A549 (cell line): Measurements from ENCODE around the gene DLX6. TPM values are rescaled to one million over a fixed set of nuclear protein-coding genes. Genes with fewer than 3 reads are reported as not detected.

ENCODE experiments used
- ATAC-seq, 2 experiments: fragments of 200-7000 bp in 1 of 2; fragments of >200 bp in 1 of 2; cut with Nextera tagmentation in 1 of 2; cut with Tn5 transposase in 1 of 2; 3 replicates each; pipeline versions ENCODE4 v1.8.0 to v1.9.1; 2018 to 2020; ENCODE audit warnings: mild to moderate bottlenecking in 1 of 2, moderate library complexity in 1 of 2
- CTCF ChIA-PET: fragments of 300-600 bp; sonication (Branson Sonifier 250); formaldehyde crosslinking; extraction: SDS; loops from one replicate; lab custom pipeline; 2021; ENCODE audit warnings: antibody characterized with exemption, inconsistent platforms; lab: Yijun Ruan, JAX
- POLR2A ChIA-PET: fragments of 350-600 bp; formaldehyde crosslinking; extraction: SDS; loops from one replicate; lab custom pipeline; 2021; ENCODE audit warnings: antibody characterized with exemption, inconsistent platforms; lab: Yijun Ruan, JAX
- DNase-seq, 2 experiments: peaks; one replicate each; pipeline versions ENCODE4 v3.0.0 to v3.0.0-alpha.2; 2011 to 2016; ENCODE audit warnings: low read depth in 1 of 2, low spot score in 1 of 2
- FAIRE-seq: peaks from 2 replicates; lab custom pipeline; 2011; peaks lifted over from hg19 to GRCh38; lab: Jason Lieb, UNC
- H3K27ac ChIP-seq, 2 experiments: fragments of >200 bp; sonication (Bioruptor Twin); formaldehyde crosslinking; 3 replicates each; pipeline ENCODE4 v1.5.1; 2016 to 2017
- H3K4me1 ChIP-seq: fragments of >200 bp; sonication (Bioruptor Twin); formaldehyde crosslinking; 3 replicates; pipeline ENCODE4 v1.6.1; 2016
- H3K4me2 ChIP-seq: fragments of >200 bp; sonication (Bioruptor Twin); formaldehyde crosslinking; 3 replicates; pipeline ENCODE4 v1.6.1; 2016
- H3K4me3 ChIP-seq: fragments of >200 bp; sonication (Bioruptor Twin); formaldehyde crosslinking; 3 replicates; pipeline ENCODE4 v1.5.1; 2016
- H3K9me3 ChIP-seq: fragments of >200 bp; sonication (Bioruptor Twin); formaldehyde crosslinking; 3 replicates; pipeline ENCODE4 v1.6.1; 2016
- CBX8 ChIP-seq: fragments of 200-600 bp; sonication (generic); IDR thresholded peaks from 2 replicates; pipeline ENCODE4 v1.6.1; 2016
- ESRRA ChIP-seq: fragments of 150-350 bp; IDR thresholded peaks from 2 replicates; pipeline ENCODE4 v1.6.1; 2014; ENCODE audit warnings: mild to moderate bottlenecking, low read length, borderline replicate concordance
- FOSL2 ChIP-seq, 2 experiments: fragments of 450-650 bp in 1 of 2; fragments of >200 bp in 1 of 2; sonication (Bioruptor Twin) in 1 of 2; formaldehyde crosslinking; IDR thresholded peaks; 2 replicates each; pipeline versions ENCODE4 v1.5.0 to v1.6.1; 2016 to 2020; ENCODE audit warnings: mild to moderate bottlenecking in 1 of 2, moderate library complexity in 1 of 2
- FOXS1 ChIP-seq: fragments of 250-450 bp; sonication (Bioruptor Pico); IDR thresholded peaks from 2 replicates; pipeline ENCODE4 v1.5.0; 2020; ENCODE audit warnings: mild to moderate bottlenecking, moderate library complexity
- GATA3 ChIP-seq: IDR thresholded peaks from 2 replicates; pipeline ENCODE4 v1.6.1; 2012; ENCODE audit warnings: borderline replicate concordance
- HDAC2 ChIP-seq: fragments of 200-600 bp; sonication (generic); IDR thresholded peaks from 2 replicates; pipeline ENCODE4 v1.6.1; 2016
- MAFK ChIP-seq: fragments of 450-650 bp; IDR thresholded peaks from 2 replicates; pipeline ENCODE4 v1.6.1; 2014; ENCODE audit not compliant: partially characterized antibody
- MAZ ChIP-seq: fragments of 150-350 bp; IDR thresholded peaks from 2 replicates; pipeline ENCODE4 v1.6.1; 2014; ENCODE audit warnings: antibody characterized with exemption, low read depth, low read length, borderline replicate concordance
- MYC ChIP-seq: IDR thresholded peaks from 2 replicates; pipeline ENCODE4 v1.6.1; 2012; ENCODE audit warnings: mild to moderate bottlenecking, inconsistent platforms, low read length, improper control_type of control experiment, borderline replicate concordance
- NFE2L2 ChIP-seq: fragments of 150-350 bp; conservative IDR thresholded peaks from 2 replicates; pipeline ENCODE4 v1.6.1; 2014; ENCODE audit warnings: low read length
- NR3C1 ChIP-seq: fragments of >200 bp; sonication (Bioruptor Twin); formaldehyde crosslinking; IDR thresholded peaks from 3 replicates; pipeline ENCODE4 v1.6.1; 2017
- RFX5 ChIP-seq: fragments of 450-650 bp; IDR thresholded peaks from 2 replicates; pipeline ENCODE4 v1.7.1; 2014; ENCODE audit warnings: antibody characterized with exemption, mild to moderate bottlenecking, moderate library complexity
- TFCP2L1 ChIP-seq: fragments of 250-450 bp; sonication (Bioruptor Pico); IDR thresholded peaks from 2 replicates; pipeline ENCODE4 v1.5.0; 2021; ENCODE audit warnings: mild to moderate bottlenecking
- ZSCAN20 ChIP-seq: fragments of 250-450 bp; sonication (Bioruptor Pico); IDR thresholded peaks from 2 replicates; pipeline ENCODE4 v1.8.0; 2022; ENCODE audit warnings: mild to moderate bottlenecking, moderate library complexity
- WGBS: methylation state at CpG from one replicate; pipeline ENCODE4 v1.1.6; 2017; ENCODE audit errors: missing lambda C conversion rate; 5-methylcytosine and 5-hydroxymethylcytosine counted together
- polyA plus RNA-seq, 4 experiments: library from polyadenylated mRNA; depleted of rRNA in 3 of 4; stranded (reverse); fragments of >200 nt; fragmentation: RNase III in 1 of 4; extraction: RNeasy Plus Mini Kit Qiagen cat#74134 plus additional on column Dnase treatment in 1 of 4; gene quantifications; 2 replicates in 3 of 4; 3 replicates in 1 of 4; pipeline ENCODE4 v1.2.3, GENCODE V29; 2011 to 2017
- TF ChIP-seq, protein P1 (sequence below): fragments of 250-450 bp; sonication (Bioruptor Pico); IDR thresholded peaks from 2 replicates; pipeline ENCODE4 v1.5.0; 2020; ENCODE audit warnings: low read depth, mild to moderate bottlenecking, moderate library complexity
- TF ChIP-seq, protein P2 (sequence below): fragments of 450-650 bp; IDR thresholded peaks from 2 replicates; pipeline ENCODE4 v1.6.1; 2014; ENCODE audit warnings: antibody characterized with exemption
- TF ChIP-seq, protein P3 (sequence below): IDR thresholded peaks from 2 replicates; pipeline ENCODE4 v1.6.1; 2012
- TF ChIP-seq, protein P4 (sequence below): fragments of 250-450 bp; sonication (Bioruptor Pico); IDR thresholded peaks from 2 replicates; pipeline ENCODE4 v1.5.0; 2021; ENCODE audit warnings: mild to moderate bottlenecking, moderate library complexity, borderline replicate concordance
- TF ChIP-seq, protein P5 (sequence below): fragments of 200-600 bp; sonication (generic); IDR thresholded peaks from 2 replicates; pipeline ENCODE4 v1.6.1; 2016; ENCODE audit warnings: antibody characterized with exemption, mild to moderate bottlenecking, moderate library complexity

Gene DLX6
- polyA plus RNA-seq, 2 of the 4 experiments (the other 2 are of a cell fraction) = not detected

DNA sequence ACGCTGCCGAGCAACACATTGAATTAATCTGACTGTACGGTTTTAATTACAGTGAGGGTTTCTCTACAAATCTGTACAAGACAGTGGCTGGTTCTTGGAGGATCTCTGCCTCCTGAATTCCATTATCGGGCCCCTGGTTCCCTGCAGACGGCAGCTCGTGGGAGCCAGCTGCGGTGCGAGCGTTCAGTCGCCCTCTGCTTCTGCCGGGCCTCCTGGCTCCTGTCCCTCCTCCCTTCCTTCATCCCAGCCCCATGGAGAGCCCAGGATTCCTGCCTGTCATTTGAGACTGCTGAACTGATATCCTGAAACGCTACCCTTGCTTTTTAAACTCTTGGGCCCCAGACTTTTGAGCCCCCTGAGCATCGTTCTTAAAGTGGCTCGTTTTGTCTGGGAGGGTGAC, 6.6 kb upstream of the DLX6 start:
- ChIA-PET CTCF (interaction anchor here (1.2 to 1.6 kb wide), 2 partner anchors 8 to 29 kb away, joined by 4 read pairs; no protein-coding TSS in a partner anchor), POLR2A (no interaction called here)
- ATAC-seq (no peak), FAIRE-seq (no peak), DNase-seq (no peak)
- H3K9me3 ChIP-seq = no peaks in the 10 kb centered on the region
- TF ChIP-seq FOSL2 (IDR thresholded peaks at IDR 0.05) = no peak
- no peak for TF ChIP-seq FOSL2 (CRISPR knock-in tag; IDR thresholded peaks at IDR 0.05)
- TF ChIP-seq HDAC2 = no peak
- no peak for TF ChIP-seq ZSCAN20 (CRISPR knock-in tag)
- TF ChIP-seq, protein P1, sequence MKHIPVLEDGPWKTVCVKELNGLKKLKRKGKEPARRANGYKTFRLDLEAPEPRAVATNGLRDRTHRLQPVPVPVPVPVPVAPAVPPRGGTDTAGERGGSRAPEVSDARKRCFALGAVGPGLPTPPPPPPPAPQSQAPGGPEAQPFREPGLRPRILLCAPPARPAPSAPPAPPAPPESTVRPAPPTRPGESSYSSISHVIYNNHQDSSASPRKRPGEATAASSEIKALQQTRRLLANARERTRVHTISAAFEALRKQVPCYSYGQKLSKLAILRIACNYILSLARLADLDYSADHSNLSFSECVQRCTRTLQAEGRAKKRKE (CRISPR knock-in tag) = no peak
- TF ChIP-seq CBX8 = no peak
- no peak overlapping the region for H3K4me3 ChIP-seq
- no peak overlapping the region for H3K27ac ChIP-seq
- H3K4me1 ChIP-seq = no peaks in the 10 kb centered on the region
- no peak overlapping the region for H3K4me2 ChIP-seq
- 16% methylated on average over 13 of the region's 14 CpGs for WGBS

DNA sequence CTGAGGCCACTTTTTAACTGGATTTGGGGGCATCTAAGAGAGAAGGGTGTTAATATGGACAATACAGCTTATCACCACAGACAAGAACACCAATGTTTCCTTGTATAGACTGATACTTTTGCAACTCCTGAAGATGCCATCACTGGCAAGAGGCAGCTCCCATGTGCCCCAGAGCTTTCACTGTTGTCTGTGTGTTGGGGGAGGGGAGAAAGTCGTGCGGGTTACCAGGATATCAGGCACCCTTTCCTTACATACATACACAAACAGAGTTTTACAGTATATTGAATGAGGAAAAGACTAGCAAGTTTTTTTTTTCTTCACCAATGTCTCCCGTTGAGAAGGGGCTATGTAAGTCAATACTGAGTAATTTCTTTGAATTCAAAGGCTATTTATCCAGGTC, 4.1 kb upstream of the DLX6 start:
- H3K27ac ChIP-seq = no peak overlapping the region
- ChIA-PET CTCF (interaction anchor here (1.0 to 2.7 kb wide), 2 partner anchors 12 to 26 kb away, joined by 4 to 8 read pairs; no protein-coding TSS in a partner anchor), POLR2A (interaction anchor here (0.6 kb wide), 1 partner anchor 1699 kb away, joined by 7 read pairs; no protein-coding TSS in a partner anchor)
- TF ChIP-seq MAFK (no peak), GATA3 (no peak), FOXS1 (CRISPR knock-in tag) (no peak), RFX5 (no peak), MYC (no peak), TFCP2L1 (CRISPR knock-in tag) (no peak), CBX8 (no peak), NR3C1 (no peak), MAZ (no peak)
- TF ChIP-seq, protein P2, sequence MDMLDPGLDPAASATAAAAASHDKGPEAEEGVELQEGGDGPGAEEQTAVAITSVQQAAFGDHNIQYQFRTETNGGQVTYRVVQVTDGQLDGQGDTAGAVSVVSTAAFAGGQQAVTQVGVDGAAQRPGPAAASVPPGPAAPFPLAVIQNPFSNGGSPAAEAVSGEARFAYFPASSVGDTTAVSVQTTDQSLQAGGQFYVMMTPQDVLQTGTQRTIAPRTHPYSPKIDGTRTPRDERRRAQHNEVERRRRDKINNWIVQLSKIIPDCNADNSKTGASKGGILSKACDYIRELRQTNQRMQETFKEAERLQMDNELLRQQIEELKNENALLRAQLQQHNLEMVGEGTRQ = no peak
- TF ChIP-seq, protein P3, sequence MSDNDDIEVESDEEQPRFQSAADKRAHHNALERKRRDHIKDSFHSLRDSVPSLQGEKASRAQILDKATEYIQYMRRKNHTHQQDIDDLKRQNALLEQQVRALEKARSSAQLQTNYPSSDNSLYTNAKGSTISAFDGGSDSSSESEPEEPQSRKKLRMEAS = no peak
- H3K9me3 ChIP-seq = no peaks in the 10 kb centered on the region
- H3K4me3 ChIP-seq = no peak overlapping the region
- no peak for DNase-seq
- WGBS = 29% methylated on average over 3 of the region's 3 CpGs
- 0 out of 3 replicates have a peak, but pooled peaks cover 5% of the 10 kb centered on the region for H3K4me1 ChIP-seq
- no peak overlapping the region for H3K4me2 ChIP-seq
- no peak for FAIRE-seq
- ATAC-seq = no peak

DNA sequence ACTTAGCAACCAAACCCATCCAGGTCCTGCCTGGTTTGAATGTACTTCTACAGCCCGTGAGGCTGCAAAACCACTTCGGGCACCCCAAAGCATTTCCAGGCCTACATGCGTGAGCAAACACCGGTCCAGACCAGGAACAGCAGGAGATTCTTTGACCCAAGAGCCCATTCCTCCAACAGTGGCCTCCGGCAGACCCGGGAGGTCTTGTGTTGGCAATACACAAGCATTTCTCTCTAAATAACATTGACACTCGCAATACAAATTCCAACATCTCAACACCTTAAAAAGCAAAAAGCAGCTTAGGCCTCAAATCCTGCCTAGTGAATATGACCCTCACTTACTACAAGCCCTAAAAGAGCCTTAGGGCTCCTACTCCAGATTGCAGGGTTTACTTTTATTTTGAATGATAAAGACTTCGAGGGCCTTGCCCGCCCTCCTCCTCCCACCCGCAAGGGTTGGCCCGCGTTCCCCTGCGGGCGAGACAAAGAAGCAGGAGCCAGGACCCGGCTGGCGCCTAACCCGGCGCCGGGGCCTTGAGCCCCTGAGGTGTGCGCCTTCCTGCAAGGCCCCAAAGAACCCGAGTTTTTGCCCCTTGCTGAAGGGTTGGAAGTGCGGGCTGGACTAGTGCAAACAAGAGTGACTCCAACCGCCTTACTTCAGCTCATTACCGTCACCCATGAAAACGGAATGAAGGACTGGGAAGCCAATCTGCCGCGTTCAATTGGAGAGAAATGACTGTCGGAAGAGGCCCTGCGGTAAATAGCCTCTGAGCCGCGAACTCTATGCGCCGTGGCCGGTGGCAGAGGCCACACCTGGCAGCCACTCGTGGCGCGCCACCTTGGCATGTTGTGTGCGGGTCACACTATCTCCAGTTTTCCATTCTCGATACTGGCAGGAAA, 3.4 kb upstream of the DLX6 start:
- no peak for TF ChIP-seq MAZ
- TF ChIP-seq NFE2L2 = no peak
- TF ChIP-seq, protein P4, sequence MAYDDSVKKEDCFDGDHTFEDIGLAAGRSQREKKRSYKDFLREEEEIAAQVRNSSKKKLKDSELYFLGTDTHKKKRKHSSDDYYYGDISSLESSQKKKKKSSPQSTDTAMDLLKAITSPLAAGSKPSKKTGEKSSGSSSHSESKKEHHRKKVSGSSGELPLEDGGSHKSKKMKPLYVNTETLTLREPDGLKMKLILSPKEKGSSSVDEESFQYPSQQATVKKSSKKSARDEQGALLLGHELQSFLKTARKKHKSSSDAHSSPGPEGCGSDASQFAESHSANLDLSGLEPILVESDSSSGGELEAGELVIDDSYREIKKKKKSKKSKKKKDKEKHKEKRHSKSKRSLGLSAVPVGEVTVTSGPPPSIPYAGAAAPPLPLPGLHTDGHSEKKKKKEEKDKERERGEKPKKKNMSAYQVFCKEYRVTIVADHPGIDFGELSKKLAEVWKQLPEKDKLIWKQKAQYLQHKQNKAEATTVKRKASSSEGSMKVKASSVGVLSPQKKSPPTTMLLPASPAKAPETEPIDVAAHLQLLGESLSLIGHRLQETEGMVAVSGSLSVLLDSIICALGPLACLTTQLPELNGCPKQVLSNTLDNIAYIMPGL (CRISPR knock-in tag) = no peak
- TF ChIP-seq MYC = no peak
- TF ChIP-seq, protein P5, sequence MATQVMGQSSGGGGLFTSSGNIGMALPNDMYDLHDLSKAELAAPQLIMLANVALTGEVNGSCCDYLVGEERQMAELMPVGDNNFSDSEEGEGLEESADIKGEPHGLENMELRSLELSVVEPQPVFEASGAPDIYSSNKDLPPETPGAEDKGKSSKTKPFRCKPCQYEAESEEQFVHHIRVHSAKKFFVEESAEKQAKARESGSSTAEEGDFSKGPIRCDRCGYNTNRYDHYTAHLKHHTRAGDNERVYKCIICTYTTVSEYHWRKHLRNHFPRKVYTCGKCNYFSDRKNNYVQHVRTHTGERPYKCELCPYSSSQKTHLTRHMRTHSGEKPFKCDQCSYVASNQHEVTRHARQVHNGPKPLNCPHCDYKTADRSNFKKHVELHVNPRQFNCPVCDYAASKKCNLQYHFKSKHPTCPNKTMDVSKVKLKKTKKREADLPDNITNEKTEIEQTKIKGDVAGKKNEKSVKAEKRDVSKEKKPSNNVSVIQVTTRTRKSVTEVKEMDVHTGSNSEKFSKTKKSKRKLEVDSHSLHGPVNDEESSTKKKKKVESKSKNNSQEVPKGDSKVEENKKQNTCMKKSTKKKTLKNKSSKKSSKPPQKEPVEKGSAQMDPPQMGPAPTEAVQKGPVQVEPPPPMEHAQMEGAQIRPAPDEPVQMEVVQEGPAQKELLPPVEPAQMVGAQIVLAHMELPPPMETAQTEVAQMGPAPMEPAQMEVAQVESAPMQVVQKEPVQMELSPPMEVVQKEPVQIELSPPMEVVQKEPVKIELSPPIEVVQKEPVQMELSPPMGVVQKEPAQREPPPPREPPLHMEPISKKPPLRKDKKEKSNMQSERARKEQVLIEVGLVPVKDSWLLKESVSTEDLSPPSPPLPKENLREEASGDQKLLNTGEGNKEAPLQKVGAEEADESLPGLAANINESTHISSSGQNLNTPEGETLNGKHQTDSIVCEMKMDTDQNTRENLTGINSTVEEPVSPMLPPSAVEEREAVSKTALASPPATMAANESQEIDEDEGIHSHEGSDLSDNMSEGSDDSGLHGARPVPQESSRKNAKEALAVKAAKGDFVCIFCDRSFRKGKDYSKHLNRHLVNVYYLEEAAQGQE = no peak
- TF ChIP-seq FOSL2 (IDR thresholded peaks at IDR 0.05) = no peak
- TF ChIP-seq FOSL2 (CRISPR knock-in tag; IDR thresholded peaks at IDR 0.05) = no peak
- no peak for TF ChIP-seq NR3C1
- no peak for TF ChIP-seq ESRRA
- Histone ChIP-seq H3K4me2 (no peak overlapping the region), H3K4me1 (0 out of 3 replicates have a peak, but pooled peaks cover 5% of the 10 kb centered on the region), H3K4me3 (no peak overlapping the region), H3K9me3 (no peaks in the 10 kb centered on the region), H3K27ac (no peak overlapping the region)
- ATAC-seq (no peak), FAIRE-seq (no peak), DNase-seq (no peak)
- 79% methylated on average over 39 of the region's 39 CpGs for WGBS
- ChIA-PET CTCF (interaction anchor here (1.0 to 2.7 kb wide), 2 partner anchors 13 to 26 kb away, joined by 4 to 8 read pairs; no protein-coding TSS in a partner anchor), POLR2A (no interaction called here)
